HCT116 (cell line): ENCODE data around the gene ERC2. TPM values are rescaled to one million over a fixed set of nuclear protein-coding genes. Genes with fewer than 3 reads are reported as not detected.

Experiments
- ATAC-seq: fragments of 200-7000 bp; cut with Tn5 transposase; 2 replicates; pipeline ENCODE4 v1.9.1; 2020; ENCODE audit warnings: mild to moderate bottlenecking, moderate library complexity
- BruUV-seq: library from RNA; stranded (reverse); fragments of 400-500 nt; replicated peaks from 2 replicates; lab custom pipeline; 2021; lab: Mats Ljungman, UMichigan
- CTCF ChIA-PET: fragments of 300-600 bp; sonication (Branson Sonifier 250); formaldehyde crosslinking; loops from one replicate; lab custom pipeline; 2021; ENCODE audit warnings: antibody characterized with exemption; lab: Charles Lee
- POLR2A ChIA-PET: fragments of 300-600, 350-600 bp; sonication (Branson Sonifier 250); formaldehyde crosslinking; loops from one replicate; lab custom pipeline; 2021; ENCODE audit warnings: antibody characterized with exemption; lab: Charles Lee
- RAD21 ChIA-PET, 2 experiments: fragments of 300-600 bp; sonication (Branson Sonifier 250); formaldehyde crosslinking; loops; one replicate each; lab custom pipeline; 2023; ENCODE audit warnings: low total read pairs in 2 of 2; ENCODE audit not compliant: uncharacterized antibody in 2 of 2, unreplicated experiment in 2 of 2, low non-redundant PET in 1 of 2; lab: Charles Lee
- DNase-seq: peaks from one replicate; pipeline ENCODE4 v3.0.0-alpha.2; 2010; ENCODE audit warnings: low read depth, low spot score
- H2AFZ ChIP-seq: fragments of 200-600 bp; shearing (Covaris generic), sonication (generic); 2 replicates; pipeline ENCODE4 v1.6.1; 2017; ENCODE audit warnings: low read depth, mixed run types, mixed read lengths, antibody characterized with exemption, low read length; ENCODE audit not compliant: poor library complexity, severe bottlenecking
- H3K27ac ChIP-seq: 2 replicates; pipeline ENCODE4 v1.5.1; 2012; ENCODE audit warnings: low read depth, low read length
- H3K27me3 ChIP-seq: fragments of 200-600 bp; sonication (generic); 2 replicates; pipeline ENCODE4 v1.6.1; 2016; ENCODE audit warnings: mixed run types, low read length, mixed read lengths; ENCODE audit not compliant: insufficient read depth
- H3K36me3 ChIP-seq, 2 experiments: fragments of 200-500 bp in 1 of 2; fragments of 200-600 bp in 1 of 2; sonication (Bioruptor generic) in 1 of 2; sonication (generic) in 1 of 2; 2 replicates each; pipeline versions ENCODE4 v1.5.1 to v1.6.1; 2014 to 2016; ENCODE audit warnings: low read length in 2 of 2, inconsistent platforms in 1 of 2, mixed read lengths in 1 of 2, mixed run types in 1 of 2; ENCODE audit not compliant: insufficient read depth in 2 of 2, control insufficient read depth in 1 of 2
- H3K4me1 ChIP-seq, 2 experiments: fragments of 200-600 bp in 1 of 2; sonication (generic) in 1 of 2; 2 replicates each; pipeline versions ENCODE4 v1.5.1 to v1.6.1; 2012 to 2017; ENCODE audit warnings: low read length in 2 of 2, inconsistent platforms in 1 of 2, mild to moderate bottlenecking in 1 of 2, mixed read lengths in 1 of 2, mixed run types in 1 of 2, moderate library complexity in 1 of 2; ENCODE audit not compliant: insufficient read depth in 2 of 2, control insufficient read depth in 1 of 2
- H3K4me2 ChIP-seq: fragments of 200-600 bp; sonication (generic); 2 replicates; pipeline ENCODE4 v1.6.1; 2017; ENCODE audit warnings: mixed run types, low read length, mixed read lengths
- H3K4me3 ChIP-seq, 2 experiments: fragments of 200-600 bp in 1 of 2; sonication (generic) in 1 of 2; replicated peaks in 1 of 2; 2 replicates each; pipeline ENCODE4 v1.5.1; 2011 to 2016; ENCODE audit warnings: low read length in 2 of 2, control low read depth in 1 of 2, low read depth in 1 of 2, mild to moderate bottlenecking in 1 of 2, mixed read lengths in 1 of 2, mixed run types in 1 of 2
- H3K79me2 ChIP-seq: fragments of 200-600 bp; sonication (generic); 2 replicates; pipeline ENCODE4 v1.6.1; 2017; ENCODE audit warnings: mild to moderate bottlenecking, mixed run types, low read length, moderate library complexity, mixed read lengths; ENCODE audit not compliant: insufficient read depth
- H3K9ac ChIP-seq: fragments of 200-600 bp; sonication (generic); 2 replicates; pipeline ENCODE4 v1.6.1; 2016; ENCODE audit warnings: low read length, mixed read lengths
- H3K9me2 ChIP-seq: fragments of 200-600 bp; sonication (generic), shearing (Covaris generic); 2 replicates; pipeline ENCODE4 v1.6.1; 2017; ENCODE audit warnings: mixed run types, mild to moderate bottlenecking, moderate library complexity; ENCODE audit not compliant: insufficient read depth
- H3K9me3 ChIP-seq, 2 experiments: fragments of 200-500 bp in 1 of 2; fragments of 200-600 bp in 1 of 2; sonication (Bioruptor generic) in 1 of 2; sonication (generic) in 1 of 2; 2 replicates each; pipeline ENCODE4 v1.6.1; 2014 to 2017; ENCODE audit warnings: low read length in 2 of 2, mixed read lengths in 2 of 2, inconsistent platforms in 1 of 2, low read depth in 1 of 2, mild to moderate bottlenecking in 1 of 2, mixed run types in 1 of 2, moderate library complexity in 1 of 2; ENCODE audit not compliant: control insufficient read depth in 1 of 2, insufficient read depth in 1 of 2
- H4K20me1 ChIP-seq: fragments of 200-600 bp; sonication (generic), shearing (Covaris generic); 2 replicates; pipeline ENCODE4 v1.6.1; 2017; ENCODE audit warnings: mixed run types, mild to moderate bottlenecking, moderate library complexity; ENCODE audit not compliant: insufficient read depth
- CEBPB ChIP-seq: IDR thresholded peaks from 2 replicates; pipeline ENCODE4 v1.6.1; 2012; ENCODE audit warnings: low read depth
- EGR1 ChIP-seq: IDR thresholded peaks from 2 replicates; pipeline ENCODE4 v1.6.1; 2012; ENCODE audit warnings: low read depth
- EZH2phosphoT487 ChIP-seq: fragments of 200-600 bp; IDR thresholded peaks from 2 replicates; pipeline ENCODE4 v1.6.1; 2018; ENCODE audit warnings: antibody characterized with exemption, borderline replicate concordance
- JUND ChIP-seq: IDR thresholded peaks from 2 replicates; pipeline ENCODE4 v1.6.1; 2012
- MAX ChIP-seq: IDR thresholded peaks from 2 replicates; pipeline ENCODE4 v1.6.1; 2012
- REST ChIP-seq: IDR thresholded peaks from 2 replicates; pipeline ENCODE4 v1.6.1; 2012; ENCODE audit warnings: low read depth
- SIN3A ChIP-seq: IDR thresholded peaks from 2 replicates; pipeline ENCODE4 v1.6.1; 2012; ENCODE audit warnings: low read depth
- SRF ChIP-seq: IDR thresholded peaks from 2 replicates; pipeline ENCODE4 v1.6.1; 2012; ENCODE audit warnings: low read depth
- TCF7L2 ChIP-seq: IDR thresholded peaks from 2 replicates; pipeline ENCODE4 v1.7.0; 2011; ENCODE audit warnings: borderline replicate concordance, inconsistent platforms; ENCODE audit not compliant: insufficient read depth, insufficient read length; ENCODE audit errors: extremely low read depth
- ZFX ChIP-seq: fragments of 450-650 bp; IDR thresholded peaks from 2 replicates; pipeline ENCODE4 v1.6.1; 2017
- ZNF274 ChIP-seq: fragments of 200-500 bp; sonication (Bioruptor generic); IDR thresholded peaks from 2 replicates; pipeline ENCODE4 v1.6.1; 2014; ENCODE audit warnings: mild to moderate bottlenecking, low read depth, low read length, inconsistent platforms
- intact Hi-C: fragments of 100-400 bp; cut with micrococcal nuclease; formaldehyde crosslinking; loops from 2 replicates; pipeline ENCODE4 v1.10.0; 2022
- total RNA-seq: library from RNA; stranded (reverse); gene quantifications from one replicate; pipeline ENCODE4 v1.2.1, GENCODE V29; 2021; ENCODE audit not compliant: unreplicated experiment

Gene ERC2
- total RNA-seq, 1 experiment from 2014 or later: not detected

GRCh38 chr3:56164436-56164835 lies 303.8 kb downstream of the ERC2 start:
- Histone ChIP-seq H4K20me1 (no peaks in the 10 kb centered on the region), H3K9me3 (no peaks in the 10 kb centered on the region; a peak in 1 of 4 replicates), H3K9me2 (no peaks in the 10 kb centered on the region), H3K36me3 (no peaks in the 10 kb centered on the region), H3K4me3 (no peak overlapping the region), H3K27me3 (no peaks in the 10 kb centered on the region), H2AFZ (no peak overlapping the region), H3K4me1 (no peaks in the 10 kb centered on the region), H3K4me2 (no peak overlapping the region), H3K79me2 (no peaks in the 10 kb centered on the region), H3K9ac (no peak overlapping the region), H3K27ac (no peak overlapping the region)
- no TSS peak for BruUV-seq
- ChIA-PET RAD21 (no interaction called here), POLR2A (no interaction called here), CTCF (no interaction called here)
- intact Hi-C loops: no loop called here
- DNase-seq (no peak), ATAC-seq (no peak)
- TF ChIP-seq EGR1 (no peak), ZFX (no peak), CEBPB (no peak), REST (no peak), EZH2phosphoT487 (no peak), TCF7L2 (no peak), ZNF274 (no peak), SRF (no peak), MAX (no peak), JUND (no peak), SIN3A (no peak)
